Measurements from ENCODE around the gene RBM19. TPM values are rescaled to one million over a fixed set of nuclear protein-coding genes. Genes with fewer than 3 reads are reported as not detected.
"Not testable (repeated sequence)": the region's sequence is repeated elsewhere in the genome, so short reads cannot be mapped to it uniquely, and the experiment has no call there.

The RBM19 gene
- total and polyA plus RNA-seq, 3 donors from 2014 or later = 28.9 to 55.4 (median 49.5) TPM

DNA sequence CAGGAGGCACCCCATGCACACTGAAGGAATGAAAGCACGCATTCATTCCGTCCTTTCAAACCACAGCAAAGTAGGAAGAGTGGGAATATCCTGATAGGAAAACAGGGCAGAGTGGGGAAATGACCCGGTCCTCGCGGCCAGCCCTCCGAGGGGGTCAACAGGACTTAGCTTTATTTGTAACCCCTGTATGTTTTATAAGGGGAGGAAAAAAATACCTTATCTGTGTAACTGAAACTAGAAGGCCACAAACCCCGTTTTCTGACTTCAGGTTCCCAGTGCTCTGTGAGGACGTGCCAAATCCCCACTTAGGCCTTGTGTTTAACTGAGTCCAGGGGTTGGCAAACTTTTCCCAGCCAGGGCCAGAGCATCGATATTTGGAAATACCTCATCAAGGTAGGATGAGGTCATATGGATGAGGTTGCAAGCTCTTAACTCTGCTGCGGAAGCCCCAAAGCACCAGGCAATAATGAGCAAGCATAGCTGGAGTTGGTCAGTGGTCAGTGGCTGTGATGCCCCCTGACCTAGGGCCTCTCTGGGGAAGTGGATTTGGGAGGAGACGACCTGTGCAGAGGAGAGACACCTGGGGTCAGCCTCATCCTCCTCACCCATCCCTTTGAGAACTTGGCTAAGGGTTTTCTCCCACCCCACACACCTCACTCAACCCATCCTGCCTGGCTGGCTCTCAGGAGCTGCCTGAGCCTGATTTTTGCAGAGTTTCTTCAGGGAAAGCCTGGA, 58.5 kb downstream of the RBM19 start:
- H3K4me3 ChIP-seq = no peak overlapping the region
- no peak for TF ChIP-seq POLR2A (IDR thresholded peaks at IDR 0.05)
- TF ChIP-seq, protein P1, sequence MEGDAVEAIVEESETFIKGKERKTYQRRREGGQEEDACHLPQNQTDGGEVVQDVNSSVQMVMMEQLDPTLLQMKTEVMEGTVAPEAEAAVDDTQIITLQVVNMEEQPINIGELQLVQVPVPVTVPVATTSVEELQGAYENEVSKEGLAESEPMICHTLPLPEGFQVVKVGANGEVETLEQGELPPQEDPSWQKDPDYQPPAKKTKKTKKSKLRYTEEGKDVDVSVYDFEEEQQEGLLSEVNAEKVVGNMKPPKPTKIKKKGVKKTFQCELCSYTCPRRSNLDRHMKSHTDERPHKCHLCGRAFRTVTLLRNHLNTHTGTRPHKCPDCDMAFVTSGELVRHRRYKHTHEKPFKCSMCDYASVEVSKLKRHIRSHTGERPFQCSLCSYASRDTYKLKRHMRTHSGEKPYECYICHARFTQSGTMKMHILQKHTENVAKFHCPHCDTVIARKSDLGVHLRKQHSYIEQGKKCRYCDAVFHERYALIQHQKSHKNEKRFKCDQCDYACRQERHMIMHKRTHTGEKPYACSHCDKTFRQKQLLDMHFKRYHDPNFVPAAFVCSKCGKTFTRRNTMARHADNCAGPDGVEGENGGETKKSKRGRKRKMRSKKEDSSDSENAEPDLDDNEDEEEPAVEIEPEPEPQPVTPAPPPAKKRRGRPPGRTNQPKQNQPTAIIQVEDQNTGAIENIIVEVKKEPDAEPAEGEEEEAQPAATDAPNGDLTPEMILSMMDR (IDR thresholded peaks at IDR 0.05) = no peak
- H3K4me1 ChIP-seq = no peaks in the 10 kb centered on the region
- DNase-seq = no peak
- no peaks in the 10 kb centered on the region for H3K27me3 ChIP-seq
- no peak overlapping the region for H3K27ac ChIP-seq
- no peaks in the 10 kb centered on the region for H3K9me3 ChIP-seq
- no peaks in the 10 kb centered on the region for H3K36me3 ChIP-seq (ENCODE audit: low read depth, missing control alignments)
- intact Hi-C loops (cut with DNase I; ENCODE audit: low total_unique reads) = no loop called here
- 88 to 97% methylated on average over 10 to 11 of the region's 11 CpGs for WGBS, 2 donors

DNA sequence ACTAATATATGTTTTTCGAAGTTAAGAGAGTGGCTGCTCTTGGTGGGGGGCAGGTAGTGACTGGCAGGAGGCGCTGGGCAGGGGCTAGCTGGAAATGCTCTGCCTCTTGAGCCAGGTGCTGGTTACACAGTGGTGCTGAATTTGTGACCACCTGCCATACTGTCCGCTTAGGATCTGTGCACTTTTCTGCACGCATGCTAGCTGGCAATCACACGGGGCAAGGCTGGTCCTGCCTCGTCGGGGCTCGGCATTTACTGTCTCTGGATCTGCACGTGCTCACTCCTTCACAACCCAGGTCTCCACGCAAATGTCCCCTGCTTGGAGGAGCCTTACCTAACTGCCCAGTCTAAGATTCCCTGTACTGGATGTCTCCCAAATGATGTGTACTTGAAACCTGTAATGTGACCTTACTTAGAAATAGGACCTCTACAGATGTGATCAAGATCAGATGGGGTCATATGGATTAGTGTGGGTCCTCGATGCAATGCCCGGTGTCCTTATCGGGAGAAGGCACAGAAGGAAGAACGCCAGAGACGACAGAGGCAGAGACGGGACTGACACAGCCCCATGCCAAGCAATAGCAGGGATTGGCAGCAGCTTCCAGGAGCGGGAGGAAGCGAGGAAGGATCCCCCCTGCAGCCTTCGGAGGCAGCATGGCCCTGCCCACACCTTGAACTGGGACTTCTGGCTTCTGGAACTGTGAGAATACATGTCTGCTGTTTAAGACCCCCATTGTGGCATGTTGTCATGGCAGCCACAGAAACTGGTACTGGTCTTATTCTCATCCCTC, 59.5 kb downstream of the RBM19 start:
- Histone ChIP-seq H3K4me1 (no peaks in the 10 kb centered on the region), H3K4me3 (no peak overlapping the region), H3K9me3 (no peaks in the 10 kb centered on the region), H3K27ac (no peak overlapping the region), H3K27me3 (no peaks in the 10 kb centered on the region), H3K36me3 (ENCODE audit: low read depth, missing control alignments) (no peaks in the 10 kb centered on the region)
- no peak for DNase-seq
- intact Hi-C loops (cut with DNase I; ENCODE audit: low total_unique reads) = no loop called here
- 93 to 96% methylated on average over 15 to 19 of the region's 19 CpGs for WGBS, 2 donors
- no peak for TF ChIP-seq POLR2A (IDR thresholded peaks at IDR 0.05)
- TF ChIP-seq, protein P1 (IDR thresholded peaks at IDR 0.05) = no peak

DNA sequence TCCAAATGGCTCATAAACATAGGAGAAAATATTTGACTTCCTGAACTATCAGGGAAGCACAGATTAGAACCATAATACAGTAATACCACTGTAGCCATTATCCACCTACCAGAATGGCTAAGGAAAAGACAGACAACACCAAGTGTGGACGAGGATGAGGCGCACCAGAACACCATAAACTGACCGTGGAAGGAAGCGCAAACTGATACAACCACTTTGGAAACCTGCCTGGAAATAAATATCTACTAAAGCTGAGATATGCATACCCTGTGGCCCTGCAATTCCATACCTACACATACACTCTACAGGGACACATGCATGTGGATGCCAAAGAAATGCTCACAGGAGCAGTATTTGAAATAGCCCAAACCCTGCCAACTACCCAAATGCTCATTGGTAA, 60.3 kb downstream of the RBM19 start:
- WGBS, 2 donors = 86 to 95% methylated on average over 4 of the region's 4 CpGs
- Histone ChIP-seq H3K9me3 (no peaks in the 10 kb centered on the region), H3K36me3 (ENCODE audit: low read depth, missing control alignments) (no peaks in the 10 kb centered on the region), H3K27ac (no peak overlapping the region), H3K27me3 (no peaks in the 10 kb centered on the region), H3K4me1 (no peaks in the 10 kb centered on the region), H3K4me3 (no peak overlapping the region)
- no peak for DNase-seq
- intact Hi-C loops (cut with DNase I; ENCODE audit: low total_unique reads) = no loop called here
- TF ChIP-seq, protein P1 (IDR thresholded peaks at IDR 0.05) = no peak
- TF ChIP-seq POLR2A (IDR thresholded peaks at IDR 0.05) = no peak

DNA sequence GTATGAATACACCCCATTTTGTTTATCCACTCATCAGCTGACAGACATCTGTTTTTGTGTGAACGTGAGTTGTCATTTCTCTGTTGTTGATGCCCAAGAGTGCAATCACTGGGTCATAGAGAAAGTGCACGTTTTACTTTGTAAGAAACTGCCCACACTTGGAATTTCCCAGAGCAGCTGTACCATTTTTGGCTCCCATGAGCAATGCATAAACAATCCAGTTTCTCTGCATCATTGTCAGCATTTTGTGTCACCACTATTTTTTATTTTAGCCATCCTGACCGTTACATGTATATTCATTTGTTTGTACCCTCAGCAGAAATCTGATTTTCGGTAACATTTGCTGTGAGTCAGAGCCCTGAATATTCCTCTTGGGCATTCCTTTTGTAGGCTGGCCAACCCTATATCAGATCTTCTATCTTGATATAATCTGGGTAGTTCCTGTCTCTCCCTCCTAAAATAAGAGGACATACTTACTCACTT, 62.7 kb downstream of the RBM19 start:
- H3K27me3 ChIP-seq = no peaks in the 10 kb centered on the region
- H3K27ac ChIP-seq = no peak overlapping the region
- H3K36me3 ChIP-seq (ENCODE audit: low read depth, missing control alignments) = no peaks in the 10 kb centered on the region
- TF ChIP-seq, protein P1 (IDR thresholded peaks at IDR 0.05) = no peak
- TF ChIP-seq POLR2A (IDR thresholded peaks at IDR 0.05) = no peak
- 90 to 95% methylated on average over 4 of the region's 4 CpGs for WGBS, 2 donors
- H3K9me3 ChIP-seq = no peaks in the 10 kb centered on the region
- DNase-seq = no peak
- no peak overlapping the region for H3K4me3 ChIP-seq
- intact Hi-C loops (cut with DNase I; ENCODE audit: low total_unique reads) = no loop called here
- H3K4me1 ChIP-seq = no peaks in the 10 kb centered on the region

DNA sequence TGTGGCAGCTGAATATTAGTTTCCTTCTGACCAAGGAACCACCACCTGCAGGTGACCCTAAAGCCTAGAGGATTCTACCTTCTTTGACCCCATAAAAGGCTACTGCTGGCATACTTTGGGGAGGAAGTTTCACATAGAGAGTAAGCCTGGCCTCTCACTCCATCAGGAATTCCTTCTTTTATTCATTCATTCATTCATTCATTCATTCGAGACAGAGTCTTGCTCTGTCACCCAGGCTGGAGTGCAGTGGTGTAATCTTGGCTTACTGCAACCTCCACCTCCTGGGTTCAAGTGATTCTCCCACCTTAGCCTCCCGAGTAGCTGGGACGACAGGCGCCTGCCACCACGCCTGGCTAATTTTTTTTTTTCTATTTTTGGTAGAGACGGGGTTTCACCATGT, 64.8 kb downstream of the RBM19 start:
- H3K36me3 ChIP-seq (ENCODE audit: low read depth, missing control alignments); intact Hi-C loops (cut with DNase I; ENCODE audit: low total_unique reads); DNase-seq; H3K4me1 ChIP-seq; H3K27ac ChIP-seq; H3K27me3 ChIP-seq; H3K9me3 ChIP-seq; H3K4me3 ChIP-seq: not testable (repeated sequence)
- 84 to 99% methylated on average over 6 of the region's 6 CpGs for WGBS, 2 donors
